IMR-90 (cell line): ENCODE data around the gene KLHL2. TPM values are rescaled to one million over a fixed set of nuclear protein-coding genes. Genes with fewer than 3 reads are reported as not detected.

Experiments
- ATAC-seq: fragments of 200-7000 bp; cut with Tn5 transposase; 2 replicates; pipeline ENCODE4 v1.9.1; 2020; ENCODE audit warnings: low read depth, mild to moderate bottlenecking, moderate library complexity
- BruUV-seq: library from RNA; stranded (reverse); fragments of 400-500 nt; replicated peaks from 2 replicates; lab custom pipeline; 2021; lab: Mats Ljungman, UMichigan
- CTCF ChIA-PET: fragments of 300-600 bp; formaldehyde crosslinking; extraction: SDS; loops from one replicate; lab custom pipeline; 2021; ENCODE audit warnings: antibody characterized with exemption; lab: Yijun Ruan, JAX
- POLR2A ChIA-PET: fragments of 300-600 bp; sonication (Branson Sonifier 250); formaldehyde crosslinking; loops from one replicate; lab custom pipeline; 2022; ENCODE audit warnings: antibody characterized with exemption; ENCODE audit not compliant: unreplicated experiment; lab: Charles Lee
- DNase-seq: peaks from one replicate; pipeline ENCODE4 v3.0.0; 2013
- H2AFZ ChIP-seq: replicated peaks from 2 replicates; pipeline ENCODE3; 2013; ENCODE audit warnings: low read length, mild to moderate bottlenecking; ENCODE audit not compliant: poor library complexity
- H2AK5ac ChIP-seq: 2 replicates; pipeline ENCODE4 v1.6.1; 2013; ENCODE audit warnings: low read depth, low read length, inconsistent platforms
- H2AK9ac ChIP-seq: replicated peaks from 2 replicates; pipeline ENCODE3; 2013; ENCODE audit warnings: mild to moderate bottlenecking, low read depth, low read length, moderate library complexity; ENCODE audit not compliant: poor library complexity
- H2BK120ac ChIP-seq: 2 replicates; pipeline ENCODE4 v1.6.1; 2013; ENCODE audit warnings: low read depth, low read length, inconsistent platforms
- H2BK15ac ChIP-seq: 3 replicates; pipeline ENCODE4 v1.6.1; 2013; ENCODE audit warnings: low read depth, low read length, inconsistent platforms
- H2BK20ac ChIP-seq: 2 replicates; pipeline ENCODE4 v1.6.1; 2013; ENCODE audit warnings: low read depth, mild to moderate bottlenecking, inconsistent platforms, low read length, moderate library complexity
- H2BK5ac ChIP-seq: 2 replicates; pipeline ENCODE4 v1.6.1; 2013; ENCODE audit warnings: mild to moderate bottlenecking, low read depth, low read length, inconsistent platforms; ENCODE audit not compliant: poor library complexity, severe bottlenecking
- H3K14ac ChIP-seq: replicated peaks from 2 replicates; pipeline ENCODE4 v1.6.1; 2013; ENCODE audit warnings: low read depth, low read length, inconsistent platforms
- H3K18ac ChIP-seq: 2 replicates; pipeline ENCODE4 v1.6.1; 2013; ENCODE audit warnings: low read depth, low read length, control low read depth
- H3K23ac ChIP-seq: 2 replicates; pipeline ENCODE4 v1.6.1; 2013; ENCODE audit warnings: low read depth, low read length, inconsistent platforms
- H3K27ac ChIP-seq: 2 replicates; pipeline ENCODE4 v1.5.1; 2013; ENCODE audit warnings: mild to moderate bottlenecking, control low read depth, low read length; ENCODE audit not compliant: insufficient read depth
- H3K27me3 ChIP-seq: 2 replicates; pipeline ENCODE4 v1.6.1; 2013; ENCODE audit warnings: low read length; ENCODE audit not compliant: control insufficient read depth, insufficient read depth
- H3K36me3 ChIP-seq: 2 replicates; pipeline ENCODE4 v1.6.1; 2013; ENCODE audit warnings: low read length, mixed read lengths; ENCODE audit not compliant: control insufficient read depth, insufficient read depth
- H3K4ac ChIP-seq: 2 replicates; pipeline ENCODE4 v1.6.1; 2013; ENCODE audit warnings: low read depth, low read length, inconsistent platforms
- H3K4me1 ChIP-seq: 2 replicates; pipeline ENCODE4 v1.6.1; 2013; ENCODE audit warnings: low read length, mixed read lengths; ENCODE audit not compliant: control insufficient read depth, insufficient read depth
- H3K4me2 ChIP-seq: 2 replicates; pipeline ENCODE4 v1.6.1; 2013; ENCODE audit warnings: low read depth, mild to moderate bottlenecking, control low read depth, low read length, moderate library complexity
- H3K4me3 ChIP-seq: 2 replicates; pipeline ENCODE4 v1.5.1; 2013; ENCODE audit warnings: low read depth, mild to moderate bottlenecking, control low read depth, low read length, moderate library complexity; ENCODE audit not compliant: insufficient read depth
- H3K56ac ChIP-seq: 2 replicates; pipeline ENCODE4 v1.6.1; 2013; ENCODE audit warnings: low read length, inconsistent platforms; ENCODE audit not compliant: insufficient read depth; ENCODE audit errors: extremely low read depth
- H3K79me1 ChIP-seq, 2 experiments: 2 replicates each; pipeline ENCODE4 v1.6.1; 2013; ENCODE audit warnings: low read length in 2 of 2, inconsistent platforms in 1 of 2, low read depth in 1 of 2
- H3K9ac ChIP-seq: 2 replicates; pipeline ENCODE4 v1.6.1; 2013; ENCODE audit warnings: low read depth, low read length, control low read depth
- H3K9me1 ChIP-seq: 2 replicates; pipeline ENCODE4 v1.6.1; 2013; ENCODE audit warnings: low read length, inconsistent platforms; ENCODE audit not compliant: insufficient read depth
- H3K9me3 ChIP-seq: 2 replicates; pipeline ENCODE4 v1.6.1; 2013; ENCODE audit warnings: low read length; ENCODE audit not compliant: control insufficient read depth, insufficient read depth
- H4K20me1 ChIP-seq: 2 replicates; pipeline ENCODE4 v1.6.1; 2013; ENCODE audit warnings: low read length, inconsistent platforms; ENCODE audit not compliant: insufficient read depth
- H4K5ac ChIP-seq: 2 replicates; pipeline ENCODE4 v1.6.1; 2013; ENCODE audit warnings: mild to moderate bottlenecking, low read depth, low read length, control low read depth
- H4K8ac ChIP-seq, 2 experiments: 2 replicates each; pipeline ENCODE4 v1.6.1; 2013; ENCODE audit warnings: low read depth in 2 of 2, low read length in 2 of 2, control low read depth in 1 of 2, inconsistent platforms in 1 of 2
- H4K91ac ChIP-seq: 2 replicates; pipeline ENCODE4 v1.6.1; 2013; ENCODE audit warnings: low read depth, low read length, inconsistent platforms; ENCODE audit not compliant: insufficient read depth
- CEBPB ChIP-seq: IDR thresholded peaks from 2 replicates; pipeline ENCODE4 v1.6.1; 2012; ENCODE audit warnings: low read depth, low read length, improper control_type of control experiment
- RFX5 ChIP-seq: IDR thresholded peaks from 2 replicates; pipeline ENCODE4 v1.8.0; 2012; ENCODE audit warnings: low read depth, mild to moderate bottlenecking, low read length, moderate library complexity
- dilution Hi-C: fragments of 300-500 bp; cut with HindIII; formaldehyde crosslinking; loops from one replicate; pipeline ENCODE4 v1.14.3; 2018; ENCODE audit warnings: low sequenced_read_pairs; ENCODE audit not compliant: unreplicated experiment
- in situ Hi-C: fragments of 300-500 bp; cut with MboI; formaldehyde crosslinking; loops from 3 replicates; pipeline ENCODE4 v1.14.3; 2019; ENCODE audit warnings: low sequenced_read_pairs, inconsistent platforms, mixed read lengths
- intact Hi-C: fragments of 100-400 bp; cut with micrococcal nuclease; formaldehyde crosslinking; loops from 2 replicates; pipeline ENCODE4 v1.10.0; 2022
- polyA plus RNA-seq, 3 experiments: library from polyadenylated mRNA; depleted of rRNA; stranded (reverse); fragments of >200 nt; gene quantifications; 2 replicates each; pipeline ENCODE4 v1.2.3, GENCODE V29; 2012; ENCODE audit warnings: low replicate concordance in 1 of 3
- total RNA-seq: library from RNA; depleted of rRNA; stranded (reverse); fragments of >200 nt; gene quantifications from 2 replicates; pipeline ENCODE4 v1.2.3, GENCODE V29; 2012

KLHL2 gene
- total and polyA plus RNA-seq, 2 of the 4 experiments (the other 2 are of a cell fraction) = 11.0 to 12.4 TPM

DNA sequence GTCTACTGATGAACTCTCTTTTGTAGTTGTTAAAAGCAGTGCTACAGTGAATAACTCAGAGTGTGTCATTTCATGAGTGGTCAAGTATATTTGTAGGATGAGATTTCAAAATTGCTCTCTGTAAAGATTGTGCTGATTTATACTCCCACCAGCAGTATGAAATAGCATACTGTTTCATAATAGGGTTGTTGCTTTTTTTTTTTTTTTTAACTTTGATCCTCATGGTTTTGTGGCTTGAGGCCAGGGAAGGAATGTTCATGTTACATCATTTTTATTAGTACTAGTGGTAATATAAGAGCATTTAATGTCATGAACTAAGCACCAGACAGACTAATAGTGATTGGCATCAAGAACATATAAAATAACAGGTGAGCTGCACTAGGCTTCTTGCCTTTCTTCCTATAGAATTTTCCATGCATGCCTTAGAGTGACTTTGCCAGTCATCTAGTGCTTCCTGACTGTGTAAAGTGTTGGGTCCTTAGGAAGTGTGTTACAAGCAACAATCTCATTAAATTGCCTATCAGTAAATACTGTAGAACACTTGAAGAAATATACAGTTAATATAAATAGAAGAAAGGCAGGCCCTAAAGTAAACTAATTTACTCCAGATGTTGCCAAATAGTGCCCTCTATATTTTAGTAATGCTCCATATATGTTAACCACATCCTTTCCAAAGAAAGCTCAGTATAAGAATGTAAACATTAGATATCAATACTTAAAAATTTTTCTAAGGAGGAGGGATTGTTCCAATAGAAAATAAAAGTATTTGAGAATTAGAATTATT is 81.5 kb downstream of the KLHL2 start:
- DNase-seq (peak; percentile 75), ATAC-seq (peak; percentile 85)
- H2AFZ ChIP-seq = no peak overlapping the region
- no peak overlapping the region for H2AK9ac ChIP-seq
- peak overlapping the region; percentile 15; the same call in 1 of the 2 replicates for H3K4ac ChIP-seq
- H4K20me1 ChIP-seq = no peaks in the 10 kb centered on the region; the same call in 1 of the 2 replicates
- H3K27me3 ChIP-seq = no peaks in the 10 kb centered on the region
- ChIA-PET POLR2A (no interaction called here), CTCF (interaction anchor here (1.1 kb wide), 1 partner anchor 158 kb away, joined by 4 read pairs; no protein-coding TSS in a partner anchor)
- in situ Hi-C loops (no loop called here), dilution Hi-C loops (no loop called here), intact Hi-C loops (no loop called here)
- no peak overlapping the region for H2BK120ac ChIP-seq
- peak overlapping the region; percentile 31; the same call in 1 of the 2 replicates for H3K4me2 ChIP-seq
- H3K36me3 ChIP-seq = no peaks in the 10 kb centered on the region
- H2BK5ac ChIP-seq = no peak overlapping the region
- no peak overlapping the region for H3K9ac ChIP-seq
- no peak overlapping the region for H4K91ac ChIP-seq
- peaks cover 4% of the 10 kb centered on the region in 2 experiments; a peak in 2 of 4 replicates for H3K79me1 ChIP-seq
- H2BK15ac ChIP-seq = no peak overlapping the region
- H3K27ac ChIP-seq = no peak overlapping the region
- no peaks in the 10 kb centered on the region for H3K9me3 ChIP-seq
- no TSS peak for BruUV-seq
- no peak overlapping the region for H4K8ac ChIP-seq
- peaks cover 3% of the 10 kb centered on the region for H3K4me1 ChIP-seq
- no peak overlapping the region for H4K5ac ChIP-seq
- H3K4me3 ChIP-seq = no peak overlapping the region
- H3K9me1 ChIP-seq = 0 out of 2 replicates have a peak, but pooled peaks cover 2% of the 10 kb centered on the region
- H2AK5ac ChIP-seq = no peak overlapping the region
- no peak overlapping the region for H3K23ac ChIP-seq
- TF ChIP-seq CEBPB = peak; percentile 76
- TF ChIP-seq RFX5 = no peak
- no peak overlapping the region; the same call in 1 of the 2 replicates for H3K56ac ChIP-seq
- H3K18ac ChIP-seq = no peak overlapping the region
- H2BK20ac ChIP-seq = no peak overlapping the region
- no peak overlapping the region for H3K14ac ChIP-seq
